Measurements from ENCODE around the gene RERE. TPM values are rescaled to one million over a fixed set of nuclear protein-coding genes. Genes with fewer than 3 reads are reported as not detected.
A peak's percentile ranks its signal among the peaks of the same experiment; 100 is the strongest.

RERE gene
- polyA plus RNA-seq, 1 of the 3 experiments (the other 2 are of a cell fraction) = 8.1 TPM

GRCh38 chr1:8574985-8575384 is 242.5 kb downstream of the RERE start:
- Histone ChIP-seq H3K4me1 (ENCODE audit: control insufficient read depth in 1 of 2, insufficient read depth in 2 of 2, low read depth in 1 of 2, low read length in 1 of 2) (peaks cover 21 to 22% of the 10 kb centered on the region in 2 experiments; a peak in 3 of 4 replicates), H3K27me3 (ENCODE audit: insufficient read depth) (no peaks in the 10 kb centered on the region), H2AFZ (ENCODE audit: low read depth) (no peak overlapping the region), H3K4me3 (ENCODE audit: low read depth in 2 of 2, low read length in 1 of 2) (no peak overlapping the region), H3K9me2 (no peaks in the 10 kb centered on the region), H3K79me2 (ENCODE audit: insufficient read depth) (peaks cover 7% of the 10 kb centered on the region; the same call in 1 of the 2 replicates), H3K9ac (no peak overlapping the region), H3K4me2 (no peak overlapping the region), H3F3A (replicated peaks; ENCODE audit: insufficient read depth) (peaks cover 17% of the 10 kb centered on the region), H3K9me3 (no peaks in the 10 kb centered on the region), H4K20me1 (ENCODE audit: insufficient read depth) (0 out of 2 replicates have a peak, but pooled peaks cover 3% of the 10 kb centered on the region), H3K27ac (ENCODE audit: low read depth in 2 of 2, low read length in 1 of 2) (no peak overlapping the region), H3K36me3 (replicated peaks in 1 of 2; ENCODE audit: control insufficient read depth in 1 of 2, insufficient read depth in 2 of 2, low read length in 1 of 2) (peaks cover 0 to 3% of the 10 kb centered on the region in 2 experiments)
- 93% methylated on average over 5 of the region's 5 CpGs for WGBS (ENCODE audit: low lambda C conversion rate)
- ChIA-PET POLR2A (no interaction called here), CTCF (interaction anchor here (1.2 to 1.6 kb wide), 3 partner anchors 9 to 23 kb away, joined by 4 to 7 read pairs (median 4); no protein-coding TSS in a partner anchor)
- TF ChIP-seq SMC3 (IDR thresholded peaks at IDR 0.05; ENCODE audit: low read depth, low read length) (no peak), TCF12 (IDR thresholded peaks at IDR 0.05) (no peak), RXRA (IDR thresholded peaks at IDR 0.05; ENCODE audit: borderline replicate concordance, low read depth) (no peak)
- DNase-seq = no peak

GRCh38 chr1:8572106-8572505 is 245.3 kb downstream of the RERE start:
- H3K9me3 ChIP-seq = no peaks in the 10 kb centered on the region
- 90% methylated on average over 1 of the region's 1 CpG for WGBS (ENCODE audit: low lambda C conversion rate)
- no peak overlapping the region for H2AFZ ChIP-seq (ENCODE audit: low read depth)
- H3K4me3 ChIP-seq (ENCODE audit: low read depth in 2 of 2, low read length in 1 of 2) = no peak overlapping the region
- DNase-seq = no peak
- H3K9ac ChIP-seq = no peak overlapping the region
- peaks cover 21% of the 10 kb centered on the region for H3K79me2 ChIP-seq (ENCODE audit: insufficient read depth)
- H3K9me2 ChIP-seq = no peaks in the 10 kb centered on the region
- 0 out of 2 replicates have a peak overlapping the region, but pooled peaks have one; percentile 21 for H3K4me2 ChIP-seq
- no peaks in the 10 kb centered on the region for H3K36me3 ChIP-seq (replicated peaks in 1 of 2; ENCODE audit: control insufficient read depth in 1 of 2, insufficient read depth in 2 of 2, low read length in 1 of 2)
- TF ChIP-seq TEAD4 (IDR thresholded peaks at IDR 0.05; ENCODE audit: borderline replicate concordance, insufficient read depth) = no peak
- TF ChIP-seq CHD2 (IDR thresholded peaks at IDR 0.05; ENCODE audit: low read length, partially characterized antibody) = no peak
- H3F3A ChIP-seq (replicated peaks; ENCODE audit: insufficient read depth) = peaks cover 17% of the 10 kb centered on the region
- peaks cover 18 to 21% of the 10 kb centered on the region in 2 experiments; a peak in 3 of 4 replicates for H3K4me1 ChIP-seq (ENCODE audit: control insufficient read depth in 1 of 2, insufficient read depth in 2 of 2, low read depth in 1 of 2, low read length in 1 of 2)
- H4K20me1 ChIP-seq (ENCODE audit: insufficient read depth) = 0 out of 2 replicates have a peak, but pooled peaks cover 3% of the 10 kb centered on the region
- H3K27me3 ChIP-seq (ENCODE audit: insufficient read depth) = no peaks in the 10 kb centered on the region
- ChIA-PET POLR2A (no interaction called here), CTCF (interaction anchor here (1.1 to 4.8 kb wide), 8 partner anchors 11 to 163 kb away, joined by 3 to 44 read pairs (median 13); no protein-coding TSS in a partner anchor)
- peak overlapping the region; percentile 34 to 90; a peak in 3 of 4 replicates for H3K27ac ChIP-seq (ENCODE audit: low read depth in 2 of 2, low read length in 1 of 2)

GRCh38 chr1:8571200-8571984 is 246.0 kb downstream of the RERE start:
- Histone ChIP-seq H3K9me2 (no peaks in the 10 kb centered on the region), H3K4me2 (0 out of 2 replicates have a peak overlapping the region, but pooled peaks have one; percentile 21), H3K27ac (ENCODE audit: low read depth in 2 of 2, low read length in 1 of 2) (peak overlapping the region; percentile 34 to 90; a peak in 3 of 4 replicates), H2AFZ (ENCODE audit: low read depth) (no peak overlapping the region), H3F3A (replicated peaks; ENCODE audit: insufficient read depth) (peaks cover 17% of the 10 kb centered on the region), H3K4me3 (ENCODE audit: low read depth in 2 of 2, low read length in 1 of 2) (no peak overlapping the region; a peak in 1 of 4 replicates), H4K20me1 (ENCODE audit: insufficient read depth) (0 out of 2 replicates have a peak, but pooled peaks cover 3% of the 10 kb centered on the region), H3K9ac (peak overlapping the region; percentile 19; the same call in 1 of the 2 replicates), H3K4me1 (ENCODE audit: control insufficient read depth in 1 of 2, insufficient read depth in 2 of 2, low read depth in 1 of 2, low read length in 1 of 2) (peaks cover 18 to 21% of the 10 kb centered on the region in 2 experiments; a peak in 3 of 4 replicates), H3K27me3 (ENCODE audit: insufficient read depth) (no peaks in the 10 kb centered on the region), H3K79me2 (ENCODE audit: insufficient read depth) (peaks cover 21% of the 10 kb centered on the region), H3K9me3 (no peaks in the 10 kb centered on the region), H3K36me3 (replicated peaks in 1 of 2; ENCODE audit: control insufficient read depth in 1 of 2, insufficient read depth in 2 of 2, low read length in 1 of 2) (no peaks in the 10 kb centered on the region)
- ChIA-PET POLR2A (no interaction called here), CTCF (interaction anchor here (0.8 to 4.8 kb wide), 18 partner anchors 10 to 277 kb away, joined by 3 to 44 read pairs (median 4); no protein-coding TSS in a partner anchor)
- DNase-seq = peak; percentile 43
- 45% methylated on average over 5 of the region's 5 CpGs for WGBS (ENCODE audit: low lambda C conversion rate)
- no peak for TF ChIP-seq ELF1 (IDR thresholded peaks at IDR 0.05)
- no peak for TF ChIP-seq FOXM1 (IDR thresholded peaks at IDR 0.05; ENCODE audit: low read depth)
- TF ChIP-seq TCF12 (IDR thresholded peaks at IDR 0.05) = no peak
- no peak for TF ChIP-seq FOXJ3 (CRISPR knock-in tag; IDR thresholded peaks at IDR 0.05)
- peak; percentile 44 for TF ChIP-seq GATA2 (CRISPR knock-in tag; IDR thresholded peaks at IDR 0.05)
- TF ChIP-seq RFX5 (IDR thresholded peaks at IDR 0.05; ENCODE audit: low read length) = no peak
- TF ChIP-seq MEF2A (IDR thresholded peaks at IDR 0.05; ENCODE audit: borderline replicate concordance, low read depth) = no peak
- no peak for TF ChIP-seq EZH2phosphoT487 (IDR thresholded peaks at IDR 0.05; ENCODE audit: borderline replicate concordance, low read depth)
- no peak for TF ChIP-seq YY1 (IDR thresholded peaks at IDR 0.05; ENCODE audit: low read depth)
- peak; percentile 68 for TF ChIP-seq CTCF (IDR thresholded peaks at IDR 0.05)
- no peak for TF ChIP-seq ZBTB33 (IDR thresholded peaks at IDR 0.05; ENCODE audit: borderline replicate concordance, low read depth)
- peak in 1 of 2 experiments; percentile 6; a peak in 1 of 4 replicates for TF ChIP-seq EP300 (IDR thresholded peaks at IDR 0.05; ENCODE audit: borderline replicate concordance in 1 of 2, low read depth in 1 of 2, low read length in 1 of 2)
- no peak for TF ChIP-seq CHD2 (IDR thresholded peaks at IDR 0.05; ENCODE audit: low read length, partially characterized antibody)

Data from SK-N-SH (cell line).